ENCODE results near the gene SCAF1. TPM values are rescaled to one million over a fixed set of nuclear protein-coding genes. Genes with fewer than 3 reads are reported as not detected.

Gene SCAF1
- total and polyA plus RNA-seq, 2 experiments from 2014 or later, result 19.7 to 53.7 TPM

DNA sequence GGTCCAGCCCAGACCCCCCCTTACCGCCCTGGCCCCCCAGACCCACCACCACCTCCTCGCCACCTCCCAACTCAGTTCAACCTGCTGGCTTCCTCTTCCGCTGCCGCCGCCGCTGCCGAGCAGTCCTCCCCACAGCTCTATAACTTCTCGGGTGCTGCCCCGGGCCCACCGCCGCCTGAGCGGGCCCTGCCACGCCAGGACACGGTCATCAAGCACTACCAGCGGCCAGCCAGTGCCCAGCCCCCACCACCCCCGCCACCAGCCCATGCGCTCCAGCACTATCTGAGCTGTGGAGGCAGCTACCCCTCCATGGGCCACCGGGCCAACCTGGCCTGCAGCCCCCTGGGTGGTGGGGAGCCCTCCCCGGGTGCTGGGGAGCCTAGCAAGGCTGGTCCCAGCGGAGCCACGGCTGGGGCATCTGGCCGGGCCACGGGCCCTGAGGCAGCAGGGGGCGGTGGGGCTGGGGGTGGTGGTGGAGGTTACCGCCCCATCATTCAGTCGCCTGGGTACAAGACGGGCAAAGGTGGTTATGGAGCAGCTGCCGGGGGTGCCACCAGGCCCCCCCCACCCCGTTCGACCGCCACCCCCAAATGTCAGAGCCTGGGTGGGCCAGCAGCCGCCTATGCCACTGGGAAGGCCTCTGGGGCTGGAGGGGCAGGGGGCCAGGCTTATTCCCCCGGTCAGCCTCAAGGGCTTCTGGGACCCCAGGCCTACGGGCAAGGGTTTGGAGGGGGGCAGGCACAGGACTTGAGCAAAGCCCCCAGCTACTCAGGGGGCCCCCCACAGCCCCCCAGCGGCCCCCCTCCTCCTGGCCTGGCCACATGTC, 46.8 kb upstream of the SCAF1 start:
- Histone ChIP-seq H3K9me2 (ENCODE audit: insufficient read depth) (no peaks in the 10 kb centered on the region), H4K20me1 (replicated peaks; ENCODE audit: insufficient read depth) (peaks cover 7% of the 10 kb centered on the region), H3K4me2 (no peak overlapping the region), H2AFZ (no peak overlapping the region), H3K36me3 (ENCODE audit: insufficient read depth) (peaks cover 20% of the 10 kb centered on the region), H3K4me3 (no peak overlapping the region), H3K27me3 (ENCODE audit: insufficient read depth) (no peaks in the 10 kb centered on the region), H3K4me1 (ENCODE audit: insufficient read depth) (peaks cover 5% of the 10 kb centered on the region; the same call in 1 of the 2 replicates), H3K79me2 (replicated peaks; ENCODE audit: insufficient read depth) (peaks cover 64% of the 10 kb centered on the region), H3K27ac (ENCODE audit: low read depth) (no peak overlapping the region), H3F3A (replicated peaks; ENCODE audit: low read depth) (peaks cover 30% of the 10 kb centered on the region)
- peaks cover 9% of the 10 kb centered on the region for H3K4me1 Mint-ChIP-seq
- H3K36me3 Mint-ChIP-seq (ENCODE audit: low read depth), result peaks cover 54% of the 10 kb centered on the region
- no peak for TF ChIP-seq EZH2phosphoT487 (IDR thresholded peaks at IDR 0.05; ENCODE audit: unreplicated experiment)
- TF ChIP-seq ZNF331 (CRISPR knock-in tag; IDR thresholded peaks at IDR 0.05; ENCODE audit: low read depth), result no peak
- TF ChIP-seq CREB1 (CRISPR knock-in tag; IDR thresholded peaks at IDR 0.05; ENCODE audit: low read depth), result no peak
- no peak for TF ChIP-seq STAT1 (IDR thresholded peaks at IDR 0.05; ENCODE audit: unreplicated experiment)
- TF ChIP-seq ZNF114 (CRISPR knock-in tag; IDR thresholded peaks at IDR 0.05), result no peak
- TF ChIP-seq, protein P1, sequence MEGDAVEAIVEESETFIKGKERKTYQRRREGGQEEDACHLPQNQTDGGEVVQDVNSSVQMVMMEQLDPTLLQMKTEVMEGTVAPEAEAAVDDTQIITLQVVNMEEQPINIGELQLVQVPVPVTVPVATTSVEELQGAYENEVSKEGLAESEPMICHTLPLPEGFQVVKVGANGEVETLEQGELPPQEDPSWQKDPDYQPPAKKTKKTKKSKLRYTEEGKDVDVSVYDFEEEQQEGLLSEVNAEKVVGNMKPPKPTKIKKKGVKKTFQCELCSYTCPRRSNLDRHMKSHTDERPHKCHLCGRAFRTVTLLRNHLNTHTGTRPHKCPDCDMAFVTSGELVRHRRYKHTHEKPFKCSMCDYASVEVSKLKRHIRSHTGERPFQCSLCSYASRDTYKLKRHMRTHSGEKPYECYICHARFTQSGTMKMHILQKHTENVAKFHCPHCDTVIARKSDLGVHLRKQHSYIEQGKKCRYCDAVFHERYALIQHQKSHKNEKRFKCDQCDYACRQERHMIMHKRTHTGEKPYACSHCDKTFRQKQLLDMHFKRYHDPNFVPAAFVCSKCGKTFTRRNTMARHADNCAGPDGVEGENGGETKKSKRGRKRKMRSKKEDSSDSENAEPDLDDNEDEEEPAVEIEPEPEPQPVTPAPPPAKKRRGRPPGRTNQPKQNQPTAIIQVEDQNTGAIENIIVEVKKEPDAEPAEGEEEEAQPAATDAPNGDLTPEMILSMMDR (conservative IDR thresholded peaks at IDR 0.05; ENCODE audit: low read depth in 2 of 2), result no peak
- TF ChIP-seq EZH2 (IDR thresholded peaks at IDR 0.05; ENCODE audit: low read depth, unreplicated experiment), result no peak
- TF ChIP-seq NANOG (IDR thresholded peaks at IDR 0.05; ENCODE audit: borderline replicate concordance), result no peak
- TF ChIP-seq, protein P2, sequence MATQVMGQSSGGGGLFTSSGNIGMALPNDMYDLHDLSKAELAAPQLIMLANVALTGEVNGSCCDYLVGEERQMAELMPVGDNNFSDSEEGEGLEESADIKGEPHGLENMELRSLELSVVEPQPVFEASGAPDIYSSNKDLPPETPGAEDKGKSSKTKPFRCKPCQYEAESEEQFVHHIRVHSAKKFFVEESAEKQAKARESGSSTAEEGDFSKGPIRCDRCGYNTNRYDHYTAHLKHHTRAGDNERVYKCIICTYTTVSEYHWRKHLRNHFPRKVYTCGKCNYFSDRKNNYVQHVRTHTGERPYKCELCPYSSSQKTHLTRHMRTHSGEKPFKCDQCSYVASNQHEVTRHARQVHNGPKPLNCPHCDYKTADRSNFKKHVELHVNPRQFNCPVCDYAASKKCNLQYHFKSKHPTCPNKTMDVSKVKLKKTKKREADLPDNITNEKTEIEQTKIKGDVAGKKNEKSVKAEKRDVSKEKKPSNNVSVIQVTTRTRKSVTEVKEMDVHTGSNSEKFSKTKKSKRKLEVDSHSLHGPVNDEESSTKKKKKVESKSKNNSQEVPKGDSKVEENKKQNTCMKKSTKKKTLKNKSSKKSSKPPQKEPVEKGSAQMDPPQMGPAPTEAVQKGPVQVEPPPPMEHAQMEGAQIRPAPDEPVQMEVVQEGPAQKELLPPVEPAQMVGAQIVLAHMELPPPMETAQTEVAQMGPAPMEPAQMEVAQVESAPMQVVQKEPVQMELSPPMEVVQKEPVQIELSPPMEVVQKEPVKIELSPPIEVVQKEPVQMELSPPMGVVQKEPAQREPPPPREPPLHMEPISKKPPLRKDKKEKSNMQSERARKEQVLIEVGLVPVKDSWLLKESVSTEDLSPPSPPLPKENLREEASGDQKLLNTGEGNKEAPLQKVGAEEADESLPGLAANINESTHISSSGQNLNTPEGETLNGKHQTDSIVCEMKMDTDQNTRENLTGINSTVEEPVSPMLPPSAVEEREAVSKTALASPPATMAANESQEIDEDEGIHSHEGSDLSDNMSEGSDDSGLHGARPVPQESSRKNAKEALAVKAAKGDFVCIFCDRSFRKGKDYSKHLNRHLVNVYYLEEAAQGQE (IDR thresholded peaks at IDR 0.05; ENCODE audit: unreplicated experiment), result no peak
- TF ChIP-seq, protein P3, sequence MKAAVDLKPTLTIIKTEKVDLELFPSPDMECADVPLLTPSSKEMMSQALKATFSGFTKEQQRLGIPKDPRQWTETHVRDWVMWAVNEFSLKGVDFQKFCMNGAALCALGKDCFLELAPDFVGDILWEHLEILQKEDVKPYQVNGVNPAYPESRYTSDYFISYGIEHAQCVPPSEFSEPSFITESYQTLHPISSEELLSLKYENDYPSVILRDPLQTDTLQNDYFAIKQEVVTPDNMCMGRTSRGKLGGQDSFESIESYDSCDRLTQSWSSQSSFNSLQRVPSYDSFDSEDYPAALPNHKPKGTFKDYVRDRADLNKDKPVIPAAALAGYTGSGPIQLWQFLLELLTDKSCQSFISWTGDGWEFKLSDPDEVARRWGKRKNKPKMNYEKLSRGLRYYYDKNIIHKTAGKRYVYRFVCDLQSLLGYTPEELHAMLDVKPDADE (IDR thresholded peaks at IDR 0.05), result no peak
- no peak for TF ChIP-seq JUNB (IDR thresholded peaks at IDR 0.05; ENCODE audit: unreplicated experiment)
- no peak for TF ChIP-seq POLR2AphosphoS5 (IDR thresholded peaks at IDR 0.05; ENCODE audit: low read depth)
- TF ChIP-seq, protein P4, sequence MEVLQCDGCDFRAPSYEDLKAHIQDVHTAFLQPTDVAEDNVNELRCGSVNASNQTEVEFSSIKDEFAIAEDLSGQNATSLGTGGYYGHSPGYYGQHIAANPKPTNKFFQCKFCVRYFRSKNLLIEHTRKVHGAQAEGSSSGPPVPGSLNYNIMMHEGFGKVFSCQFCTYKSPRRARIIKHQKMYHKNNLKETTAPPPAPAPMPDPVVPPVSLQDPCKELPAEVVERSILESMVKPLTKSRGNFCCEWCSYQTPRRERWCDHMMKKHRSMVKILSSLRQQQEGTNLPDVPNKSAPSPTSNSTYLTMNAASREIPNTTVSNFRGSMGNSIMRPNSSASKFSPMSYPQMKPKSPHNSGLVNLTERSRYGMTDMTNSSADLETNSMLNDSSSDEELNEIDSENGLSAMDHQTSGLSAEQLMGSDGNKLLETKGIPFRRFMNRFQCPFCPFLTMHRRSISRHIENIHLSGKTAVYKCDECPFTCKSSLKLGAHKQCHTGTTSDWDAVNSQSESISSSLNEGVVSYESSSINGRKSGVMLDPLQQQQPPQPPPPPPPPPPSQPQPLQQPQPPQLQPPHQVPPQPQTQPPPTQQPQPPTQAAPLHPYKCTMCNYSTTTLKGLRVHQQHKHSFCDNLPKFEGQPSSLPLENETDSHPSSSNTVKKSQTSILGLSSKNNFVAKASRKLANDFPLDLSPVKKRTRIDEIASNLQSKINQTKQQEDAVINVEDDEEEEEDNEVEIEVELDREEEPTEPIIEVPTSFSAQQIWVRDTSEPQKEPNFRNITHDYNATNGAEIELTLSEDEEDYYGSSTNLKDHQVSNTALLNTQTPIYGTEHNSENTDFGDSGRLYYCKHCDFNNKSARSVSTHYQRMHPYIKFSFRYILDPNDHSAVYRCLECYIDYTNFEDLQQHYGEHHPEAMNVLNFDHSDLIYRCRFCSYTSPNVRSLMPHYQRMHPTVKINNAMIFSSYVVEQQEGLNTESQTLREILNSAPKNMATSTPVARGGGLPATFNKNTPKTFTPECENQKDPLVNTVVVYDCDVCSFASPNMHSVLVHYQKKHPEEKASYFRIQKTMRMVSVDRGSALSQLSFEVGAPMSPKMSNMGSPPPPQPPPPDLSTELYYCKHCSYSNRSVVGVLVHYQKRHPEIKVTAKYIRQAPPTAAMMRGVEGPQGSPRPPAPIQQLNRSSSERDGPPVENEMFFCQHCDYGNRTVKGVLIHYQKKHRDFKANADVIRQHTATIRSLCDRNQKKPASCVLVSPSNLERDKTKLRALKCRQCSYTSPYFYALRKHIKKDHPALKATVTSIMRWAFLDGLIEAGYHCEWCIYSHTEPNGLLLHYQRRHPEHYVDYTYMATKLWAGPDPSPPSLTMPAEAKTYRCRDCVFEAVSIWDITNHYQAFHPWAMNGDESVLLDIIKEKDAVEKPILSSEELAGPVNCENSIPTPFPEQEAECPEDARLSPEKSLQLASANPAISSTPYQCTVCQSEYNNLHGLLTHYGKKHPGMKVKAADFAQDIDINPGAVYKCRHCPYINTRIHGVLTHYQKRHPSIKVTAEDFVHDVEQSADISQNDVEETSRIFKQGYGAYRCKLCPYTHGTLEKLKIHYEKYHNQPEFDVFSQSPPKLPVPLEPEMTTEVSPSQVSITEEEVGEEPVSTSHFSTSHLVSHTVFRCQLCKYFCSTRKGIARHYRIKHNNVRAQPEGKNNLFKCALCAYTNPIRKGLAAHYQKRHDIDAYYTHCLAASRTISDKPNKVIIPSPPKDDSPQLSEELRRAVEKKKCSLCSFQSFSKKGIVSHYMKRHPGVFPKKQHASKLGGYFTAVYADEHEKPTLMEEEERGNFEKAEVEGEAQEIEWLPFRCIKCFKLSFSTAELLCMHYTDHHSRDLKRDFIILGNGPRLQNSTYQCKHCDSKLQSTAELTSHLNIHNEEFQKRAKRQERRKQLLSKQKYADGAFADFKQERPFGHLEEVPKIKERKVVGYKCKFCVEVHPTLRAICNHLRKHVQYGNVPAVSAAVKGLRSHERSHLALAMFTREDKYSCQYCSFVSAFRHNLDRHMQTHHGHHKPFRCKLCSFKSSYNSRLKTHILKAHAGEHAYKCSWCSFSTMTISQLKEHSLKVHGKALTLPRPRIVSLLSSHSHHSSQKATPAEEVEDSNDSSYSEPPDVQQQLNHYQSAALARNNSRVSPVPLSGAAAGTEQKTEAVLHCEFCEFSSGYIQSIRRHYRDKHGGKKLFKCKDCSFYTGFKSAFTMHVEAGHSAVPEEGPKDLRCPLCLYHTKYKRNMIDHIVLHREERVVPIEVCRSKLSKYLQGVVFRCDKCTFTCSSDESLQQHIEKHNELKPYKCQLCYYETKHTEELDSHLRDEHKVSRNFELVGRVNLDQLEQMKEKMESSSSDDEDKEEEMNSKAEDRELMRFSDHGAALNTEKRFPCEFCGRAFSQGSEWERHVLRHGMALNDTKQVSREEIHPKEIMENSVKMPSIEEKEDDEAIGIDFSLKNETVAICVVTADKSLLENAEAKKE (CRISPR knock-in tag; IDR thresholded peaks at IDR 0.05), result no peak
- no peaks in the 10 kb centered on the region; the same call in 2 of the 3 replicates for H3K9me3 Mint-ChIP-seq
- DNase-seq (ENCODE audit: low spot score) (no peak), ATAC-seq (no peak)
- peaks cover 32% of the 10 kb centered on the region for H3K27me3 Mint-ChIP-seq (ENCODE audit: insufficient read depth, low read depth, poor library complexity)
- H3K4me3 Mint-ChIP-seq, result no peak overlapping the region
- H3K27ac Mint-ChIP-seq, result no peak overlapping the region

Measured in GM23338 (cell line).